ENCODE measurements around the gene ANKHD1.
"Not testable (repeated sequence)": the region's sequence is repeated elsewhere in the genome, so short reads cannot be mapped to it uniquely, and the experiment has no call there.

Gene ANKHD1

DNA sequence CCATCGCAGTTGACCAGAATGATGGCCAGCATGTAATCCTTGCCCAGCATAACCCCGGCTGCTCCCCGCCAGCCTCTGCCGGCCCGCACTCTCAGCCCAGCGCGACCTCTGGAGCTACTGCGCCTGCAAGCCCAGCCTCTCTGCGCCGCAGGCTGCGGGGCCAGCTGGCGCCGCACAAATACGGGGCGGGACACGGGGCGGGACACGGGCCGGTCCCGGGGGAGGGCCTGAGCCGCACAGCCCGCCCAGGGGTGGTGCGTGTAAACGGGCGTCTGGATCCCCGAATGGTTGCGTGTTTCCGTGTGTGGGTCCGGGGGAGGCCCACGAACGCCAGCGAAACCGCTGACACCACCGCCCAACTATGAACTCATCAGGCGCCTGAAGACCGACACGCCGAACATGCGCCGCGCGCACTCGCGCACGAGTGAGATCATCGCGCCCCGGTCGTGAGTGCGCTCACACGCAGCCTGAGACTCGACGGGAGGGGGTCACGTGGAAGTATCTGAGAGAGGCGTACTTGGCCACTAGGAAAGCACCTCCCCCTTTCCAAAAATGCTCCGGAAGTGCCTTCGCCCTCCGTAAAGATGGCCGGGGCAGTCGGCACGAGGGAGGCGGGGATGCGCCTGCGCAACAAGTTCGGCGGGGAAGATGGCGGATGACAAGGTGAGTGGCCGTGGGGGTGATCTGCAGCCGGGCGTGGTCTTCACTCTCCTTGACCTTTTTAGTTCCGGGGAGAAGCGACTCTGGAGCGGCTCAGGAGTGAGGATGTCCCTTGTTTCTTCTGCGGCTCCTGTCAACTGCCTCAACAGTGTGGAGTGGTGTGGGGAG, 162.8 kb downstream of the ANKHD1 start, which contains the start of the genes APBB3 and SLC35A4:
TSS of gene APBB3 (minus strand) at position 403 of the 828 bp plus-strand sequence. CDS start at position 50, 353 bp downstream.
TSS of gene SLC35A4 (plus strand) at position 633 of the 828 bp plus-strand sequence. CDS start 2,342 bp downstream, outside the sequence.
- peak; percentile 98 for DNase-seq

DNA sequence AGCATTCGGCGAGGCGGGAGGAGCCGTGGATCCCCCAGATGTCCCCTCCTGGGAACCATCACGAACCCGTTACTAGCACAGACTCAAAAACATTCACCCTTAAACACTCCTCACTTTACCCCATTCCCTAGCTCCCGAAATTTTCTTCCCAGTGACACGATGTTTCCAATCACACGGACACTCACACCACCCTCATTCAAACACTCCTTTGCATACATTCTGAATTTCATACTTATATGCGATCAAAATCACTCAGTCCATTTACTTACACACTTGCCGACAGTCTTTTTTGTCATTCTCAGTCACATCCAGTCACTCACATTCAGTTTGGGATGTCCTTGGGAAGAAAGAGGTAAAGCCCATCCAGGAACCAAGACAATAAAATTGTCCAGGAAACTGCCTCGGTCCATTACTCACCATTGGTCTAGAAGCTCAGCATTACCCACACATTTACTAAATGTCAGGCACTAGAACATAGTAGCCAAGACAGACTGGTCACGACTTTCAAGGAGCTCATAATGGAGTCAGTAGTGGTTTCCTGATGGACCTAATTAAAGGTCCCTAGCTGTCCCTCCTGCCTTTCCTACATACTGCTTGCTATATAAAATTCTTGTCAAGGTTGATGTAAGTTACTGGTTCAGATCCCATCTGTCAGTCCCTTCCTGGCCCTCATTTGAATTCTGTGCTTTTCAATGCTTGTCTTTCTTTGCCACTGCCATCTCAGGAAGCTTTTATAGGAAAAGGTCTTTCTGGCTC, 163.6 kb downstream of the ANKHD1 start:
- no peak for DNase-seq

DNA sequence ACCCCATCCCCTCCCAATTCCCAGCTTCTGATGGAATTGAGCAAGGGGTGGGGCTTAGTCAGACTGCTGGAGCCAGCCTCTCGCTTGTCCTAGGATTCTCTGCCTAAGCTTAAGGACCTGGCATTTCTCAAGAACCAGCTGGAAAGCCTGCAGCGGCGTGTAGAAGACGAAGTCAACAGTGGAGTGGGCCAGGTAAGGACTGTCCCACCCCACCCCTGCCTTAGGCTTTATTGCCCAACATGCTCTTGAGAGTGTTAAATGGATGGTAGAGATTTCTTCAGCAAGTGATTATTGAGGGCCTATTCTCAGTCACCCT, 164.1 kb downstream of the ANKHD1 start:
- DNase-seq, result no peak

DNA sequence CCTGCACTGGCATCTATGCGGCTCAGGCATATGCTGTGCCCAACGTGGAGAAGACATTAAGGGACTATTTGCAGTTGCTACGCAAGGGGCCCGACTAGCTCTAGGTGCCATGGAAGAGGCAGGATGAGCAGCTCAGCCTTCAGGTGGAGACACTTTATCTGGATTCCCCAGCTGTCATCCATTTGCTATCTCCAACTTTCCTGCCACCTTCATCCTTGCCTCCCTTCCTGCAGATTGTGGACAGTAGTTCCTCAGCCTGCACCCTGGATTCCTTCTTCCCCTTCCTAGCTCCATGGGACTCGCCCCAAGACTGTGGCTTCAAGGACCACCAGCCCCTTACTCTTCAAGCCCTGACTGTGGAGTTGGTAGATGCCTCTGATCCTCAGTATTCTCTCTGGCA, 165.0 kb downstream of the ANKHD1 start:
- DNase-seq, result no peak

DNA sequence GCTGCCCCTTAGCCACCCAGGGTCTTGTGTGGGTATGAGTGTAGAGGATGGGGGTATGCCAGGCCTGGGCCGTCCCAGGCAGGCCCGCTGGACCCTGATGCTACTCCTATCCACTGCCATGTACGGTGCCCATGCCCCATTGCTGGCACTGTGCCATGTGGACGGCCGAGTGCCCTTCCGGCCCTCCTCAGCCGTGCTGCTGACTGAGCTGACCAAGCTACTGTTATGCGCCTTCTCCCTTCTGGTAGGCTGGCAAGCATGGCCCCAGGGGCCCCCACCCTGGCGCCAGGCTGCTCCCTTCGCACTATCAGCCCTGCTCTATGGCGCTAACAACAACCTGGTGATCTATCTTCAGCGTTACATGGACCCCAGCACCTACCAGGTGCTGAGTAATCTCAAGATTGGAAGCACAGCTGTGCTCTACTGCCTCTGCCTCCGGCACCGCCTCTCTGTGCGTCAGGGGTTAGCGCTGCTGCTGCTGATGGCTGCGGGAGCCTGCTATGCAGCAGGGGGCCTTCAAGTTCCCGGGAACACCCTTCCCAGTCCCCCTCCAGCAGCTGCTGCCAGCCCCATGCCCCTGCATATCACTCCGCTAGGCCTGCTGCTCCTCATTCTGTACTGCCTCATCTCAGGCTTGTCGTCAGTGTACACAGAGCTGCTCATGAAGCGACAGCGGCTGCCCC, 165.6 kb downstream of the ANKHD1 start:
- no peak for DNase-seq

DNA sequence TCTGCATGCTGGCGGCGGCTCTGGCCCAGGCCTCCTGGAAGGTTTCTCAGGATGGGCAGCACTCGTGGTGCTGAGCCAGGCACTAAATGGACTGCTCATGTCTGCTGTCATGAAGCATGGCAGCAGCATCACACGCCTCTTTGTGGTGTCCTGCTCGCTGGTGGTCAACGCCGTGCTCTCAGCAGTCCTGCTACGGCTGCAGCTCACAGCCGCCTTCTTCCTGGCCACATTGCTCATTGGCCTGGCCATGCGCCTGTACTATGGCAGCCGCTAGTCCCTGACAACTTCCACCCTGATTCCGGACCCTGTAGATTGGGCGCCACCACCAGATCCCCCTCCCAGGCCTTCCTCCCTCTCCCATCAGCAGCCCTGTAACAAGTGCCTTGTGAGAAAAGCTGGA, 166.2 kb downstream of the ANKHD1 start:
- no peak for DNase-seq

DNA sequence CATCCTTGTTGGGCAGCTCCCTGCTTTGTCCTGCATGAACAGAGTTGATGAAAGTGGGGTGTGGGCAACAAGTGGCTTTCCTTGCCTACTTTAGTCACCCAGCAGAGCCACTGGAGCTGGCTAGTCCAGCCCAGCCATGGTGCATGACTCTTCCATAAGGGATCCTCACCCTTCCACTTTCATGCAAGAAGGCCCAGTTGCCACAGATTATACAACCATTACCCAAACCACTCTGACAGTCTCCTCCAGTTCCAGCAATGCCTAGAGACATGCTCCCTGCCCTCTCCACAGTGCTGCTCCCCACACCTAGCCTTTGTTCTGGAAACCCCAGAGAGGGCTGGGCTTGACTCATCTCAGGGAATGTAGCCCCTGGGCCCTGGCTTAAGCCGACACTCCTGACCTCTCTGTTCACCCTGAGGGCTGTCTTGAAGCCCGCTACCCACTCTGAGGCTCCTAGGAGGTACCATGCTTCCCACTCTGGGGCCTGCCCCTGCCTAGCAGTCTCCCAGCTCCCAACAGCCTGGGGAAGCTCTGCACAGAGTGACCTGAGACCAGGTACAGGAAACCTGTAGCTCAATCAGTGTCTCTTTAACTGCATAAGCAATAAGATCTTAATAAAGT, 166.9 kb downstream of the ANKHD1 start:
- DNase-seq, result no peak

DNA sequence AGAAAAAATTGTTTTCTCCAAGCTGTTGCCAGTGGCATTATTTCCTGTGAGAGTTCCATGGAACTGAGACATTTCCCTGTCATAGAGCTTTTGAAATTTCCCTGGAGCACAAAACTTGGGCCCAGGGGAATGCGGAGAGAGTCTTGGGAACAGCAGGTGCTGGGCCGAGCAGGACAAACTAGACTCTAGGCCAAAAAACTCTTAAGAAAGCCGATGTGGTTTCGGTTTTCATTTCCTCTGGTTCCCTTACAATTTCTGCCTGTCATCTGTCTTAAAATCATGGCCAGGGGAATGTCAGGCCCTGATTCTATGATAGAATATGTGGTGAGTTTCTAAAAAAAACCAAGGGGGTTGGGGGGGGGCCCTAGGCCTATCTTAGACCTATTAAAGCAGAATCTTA, 167.6 kb downstream of the ANKHD1 start:
- no peak for DNase-seq

DNA sequence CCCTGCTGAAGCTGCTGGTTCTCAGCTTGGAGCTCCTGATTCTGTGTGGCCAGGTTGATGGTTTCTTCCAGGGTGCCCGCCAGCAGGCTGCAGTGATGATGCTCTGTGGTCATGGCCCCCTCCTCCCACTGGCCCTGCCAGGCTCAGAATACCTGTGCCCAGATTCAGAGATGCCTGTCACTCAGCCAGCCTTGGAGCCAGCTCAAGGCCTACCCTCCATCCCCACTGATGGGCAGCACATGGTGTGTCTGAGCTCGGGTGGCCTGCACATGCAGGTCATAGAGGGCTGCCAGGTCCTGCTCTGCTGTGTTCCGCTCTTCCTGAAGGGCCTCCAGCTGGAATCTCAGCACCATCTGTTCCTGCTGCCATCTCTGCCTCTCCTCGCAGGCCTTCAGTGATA, 168.4 kb downstream of the ANKHD1 start:
- no peak for DNase-seq

DNA sequence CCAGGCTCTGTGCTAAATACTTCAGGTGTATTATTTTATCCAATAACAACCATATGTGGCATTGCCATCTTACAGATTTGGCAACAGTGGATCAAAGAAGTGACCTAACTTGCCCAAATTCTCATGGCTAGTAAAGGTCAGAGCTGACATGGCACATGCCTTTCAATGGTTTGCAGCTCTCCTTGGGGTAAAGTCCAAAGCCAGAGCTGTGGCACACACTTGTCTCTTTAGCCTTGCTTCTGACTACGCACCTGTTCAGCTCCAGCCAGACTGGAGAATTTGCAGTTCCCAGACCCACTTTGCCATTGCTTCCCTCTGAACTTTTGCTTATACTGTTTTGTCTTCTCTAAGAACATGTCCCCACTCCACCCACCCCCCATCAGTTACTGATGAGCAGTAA, 168.9 kb downstream of the ANKHD1 start:
- no peak for DNase-seq

DNA sequence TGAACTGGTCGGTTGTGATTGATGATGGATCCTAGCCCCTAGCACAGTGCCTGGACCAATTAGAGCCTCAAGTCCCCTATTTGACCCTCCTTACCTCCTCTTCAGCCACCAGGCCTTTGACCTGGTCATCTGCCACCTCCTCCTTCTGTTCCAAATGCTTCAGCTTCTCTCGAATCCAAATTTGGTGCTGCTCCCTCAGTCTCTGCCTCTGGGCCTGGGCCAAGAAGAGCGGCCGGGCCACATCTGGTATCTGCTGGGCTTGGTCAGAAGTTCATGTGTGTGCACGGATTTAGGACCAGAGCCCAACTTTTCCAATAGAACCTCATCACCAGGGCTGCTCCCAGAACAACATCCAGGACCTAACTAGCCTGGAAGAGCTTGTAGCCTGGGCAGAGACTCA, 169.5 kb downstream of the ANKHD1 start:
- DNase-seq, result no peak

DNA sequence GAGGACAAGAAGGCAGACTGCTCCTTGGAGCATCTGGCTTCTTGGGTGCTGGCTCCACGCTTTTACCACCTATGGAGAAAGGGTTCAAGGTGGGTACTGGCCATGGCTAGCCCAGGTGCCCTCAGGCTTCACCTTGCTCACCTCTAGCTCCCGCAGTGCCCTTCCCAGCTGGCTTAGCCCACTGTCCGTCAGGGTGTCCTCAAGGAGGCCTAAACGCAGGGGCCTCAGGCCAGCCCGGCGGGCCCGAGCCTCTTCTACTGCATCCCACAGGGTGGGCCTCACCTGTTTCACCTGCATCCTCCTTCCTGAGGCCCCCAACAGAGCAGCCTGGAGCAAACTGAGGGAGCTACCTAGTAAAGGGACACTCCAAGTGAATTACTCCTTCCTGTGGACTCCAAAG, 172.1 kb downstream of the ANKHD1 start:
- no peak for DNase-seq

DNA sequence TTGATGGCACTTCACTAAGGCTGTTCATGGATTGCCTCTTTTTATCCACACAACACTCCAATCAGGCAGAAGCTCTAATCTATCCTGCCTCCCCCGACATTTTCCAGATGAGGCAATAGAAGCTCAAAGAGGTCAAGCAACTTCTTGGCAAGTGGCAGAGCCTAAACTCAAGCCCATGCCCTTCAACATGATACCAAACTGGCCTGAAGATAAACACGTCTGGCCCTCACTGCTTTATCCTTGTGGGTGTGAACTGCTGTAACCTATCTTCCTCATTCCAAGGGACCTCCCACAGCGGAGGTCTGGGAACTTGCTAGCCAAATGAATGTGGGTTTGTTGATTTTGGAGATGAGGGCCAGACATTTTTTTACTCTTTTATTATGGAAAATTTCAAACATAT, 172.5 kb downstream of the ANKHD1 start:
- no peak for DNase-seq

DNA sequence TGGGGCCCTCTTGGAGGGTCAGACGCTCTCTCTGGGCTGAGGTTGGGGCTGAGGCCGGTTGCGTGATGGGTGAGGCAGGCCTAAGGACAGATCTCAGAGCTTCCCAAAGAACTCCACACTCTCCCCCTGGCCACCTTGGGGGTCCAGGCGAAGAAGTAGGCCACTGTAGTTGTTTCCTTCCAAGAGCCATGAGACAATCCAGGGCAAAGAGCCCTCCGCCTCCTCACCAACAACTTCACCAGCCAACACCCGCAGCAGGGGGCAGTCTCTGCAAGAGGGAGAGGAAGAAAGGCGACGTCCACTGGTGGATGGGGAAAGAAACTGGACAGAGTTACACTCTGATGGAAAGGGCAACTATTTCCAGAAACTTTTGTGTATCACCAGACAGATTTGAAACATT, 173.7 kb downstream of the ANKHD1 start:
- no peak for DNase-seq

DNA sequence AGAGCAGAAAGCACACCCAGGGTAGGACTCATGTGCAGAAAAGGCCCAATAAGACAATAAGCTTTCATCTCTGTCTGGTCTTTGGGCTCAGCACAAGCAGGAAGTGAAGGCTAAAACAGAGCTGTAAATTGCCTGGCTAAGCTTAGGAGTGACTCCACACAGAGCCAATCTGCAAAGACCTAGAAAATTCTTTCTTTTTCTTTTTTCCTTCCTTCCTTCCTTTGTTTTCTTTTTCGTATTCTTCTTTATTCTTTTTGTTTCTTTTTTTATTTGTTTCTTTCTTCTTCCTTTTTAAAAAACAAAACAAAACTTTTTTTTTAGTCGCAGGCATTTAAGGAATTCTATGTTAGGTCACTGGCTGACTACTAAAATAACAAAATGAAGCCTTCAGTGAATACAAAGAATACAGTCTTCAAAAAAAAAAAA, 175.2 kb downstream of the ANKHD1 start:
- DNase-seq, result no peak

DNA sequence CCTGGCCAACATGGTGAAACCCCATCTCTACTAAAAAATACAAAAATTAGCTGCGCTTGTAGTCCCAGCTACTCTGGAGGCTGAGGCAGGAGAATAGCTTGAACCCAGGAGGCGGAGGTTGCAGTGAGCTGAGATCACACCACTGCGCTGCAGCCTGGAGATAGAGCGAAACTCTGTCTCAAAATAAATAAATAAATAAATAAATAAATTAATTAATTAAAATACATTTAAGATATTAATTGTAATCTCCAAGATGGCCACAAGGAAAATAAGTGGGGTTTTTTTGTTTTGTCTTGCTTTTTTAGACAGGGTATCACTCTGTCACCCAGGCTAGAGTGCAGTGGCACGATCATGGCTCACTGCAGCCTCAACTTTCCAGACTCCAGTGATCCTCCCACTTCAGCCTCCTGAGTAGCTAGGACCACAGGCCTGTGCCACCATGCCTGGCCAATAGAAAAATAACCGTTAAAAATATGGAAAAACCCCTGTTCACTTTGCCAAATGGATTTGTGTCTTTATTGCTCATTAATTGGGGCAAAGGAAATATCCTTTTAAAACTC, 177.6 kb downstream of the ANKHD1 start:
- DNase-seq, result not testable (repeated sequence)

DNA sequence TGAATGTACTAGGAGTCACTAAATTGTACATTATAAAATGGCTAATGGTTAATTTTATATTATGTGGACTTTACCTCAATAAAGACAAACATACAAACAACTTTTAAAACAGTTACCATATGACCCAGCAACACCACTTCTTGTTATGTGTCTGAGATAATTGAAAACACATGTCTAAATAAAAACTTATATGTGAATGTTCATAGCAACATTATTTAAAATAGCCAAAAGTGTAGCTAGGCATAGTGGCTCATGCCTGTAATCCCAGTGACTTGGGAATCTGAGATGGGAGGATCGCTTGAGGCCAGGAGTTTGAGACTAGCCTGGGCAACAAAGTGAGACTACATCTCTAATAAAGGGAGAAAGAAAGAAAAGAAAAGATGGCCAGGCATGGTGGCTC, 185.9 kb downstream of the ANKHD1 start:
- no peak for DNase-seq

DNA sequence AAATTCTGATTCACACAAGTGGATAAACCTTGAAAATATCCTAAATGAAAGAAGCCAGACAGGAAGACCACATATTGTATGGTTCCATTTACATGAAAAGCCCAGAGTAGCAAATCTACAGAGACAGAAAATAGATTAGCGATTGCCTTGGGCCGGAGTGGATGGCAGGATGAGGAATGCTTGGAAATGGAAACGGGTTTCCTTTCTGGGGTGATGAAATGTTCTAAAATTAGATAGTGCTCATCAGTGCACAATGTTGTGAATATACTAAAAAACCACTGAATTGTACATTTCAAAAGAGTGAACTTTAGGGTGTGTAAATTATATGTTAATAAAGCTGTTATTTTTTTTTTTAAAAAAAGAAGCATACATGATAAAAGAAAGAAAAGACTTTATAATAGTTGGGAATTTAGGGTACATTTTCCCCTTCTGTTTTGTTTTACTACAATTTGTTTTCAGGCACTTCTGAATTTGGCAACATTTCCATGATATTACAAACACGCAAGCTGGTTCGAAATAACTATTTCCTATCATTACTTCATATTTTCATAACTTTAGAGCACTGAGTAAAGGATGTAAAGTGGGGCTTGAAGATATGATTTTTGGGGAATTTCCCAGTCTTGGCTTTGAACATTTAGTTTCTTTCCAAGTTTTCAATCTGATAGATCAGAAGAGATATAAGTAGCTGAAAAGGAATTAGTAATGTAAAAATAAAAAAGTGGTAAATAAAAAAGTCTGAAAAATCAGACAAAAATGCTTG, 186.9 kb downstream of the ANKHD1 start:
- no peak for DNase-seq
